WI38 (cell line): ENCODE data around the gene CADPS2.
"Not testable (repeated sequence)": the region's sequence is repeated elsewhere in the genome, so short reads cannot be mapped to it uniquely, and the experiment has no call there.

Experiments
- H3K4me3 ChIP-seq: 2 replicates; pipeline ENCODE4 v1.5.1; 2011; ENCODE audit warnings: low read depth, mild to moderate bottlenecking, control low read depth, low read length
- CTCF ChIP-seq: IDR thresholded peaks from 2 replicates; pipeline ENCODE4 v1.5.1; 2012; ENCODE audit warnings: low read depth, mild to moderate bottlenecking, control low read depth, low read length

Gene CADPS2

GRCh38 chr7:122842971-122843370 is 43.3 kb downstream of the CADPS2 start:
- TF ChIP-seq CTCF, result no peak
- no peak overlapping the region for H3K4me3 ChIP-seq

- H3K4me3 ChIP-seq, result not testable (repeated sequence)
Measured at GRCh38 chr7:122836286-122836685, 50.0 kb downstream of the CADPS2 start.

- H3K4me3 ChIP-seq, result not testable (repeated sequence)
Measured at GRCh38 chr7:122834571-122834942, 51.7 kb downstream of the CADPS2 start.

- no peak for TF ChIP-seq CTCF
- no peak overlapping the region for H3K4me3 ChIP-seq
Measured at GRCh38 chr7:122833888-122834570, 52.2 kb downstream of the CADPS2 start.

GRCh38 chr7:122831436-122831835 is 54.8 kb downstream of the CADPS2 start:
- no peak for TF ChIP-seq CTCF

GRCh38 chr7:122829962-122830361 is 56.3 kb downstream of the CADPS2 start:
- TF ChIP-seq CTCF, result no peak

More at GRCh38 chr7:122831436-122831835, 54.8 kb downstream of the CADPS2 start:
- H3K4me3 ChIP-seq, result no peak overlapping the region

GRCh38 chr7:122827763-122828162 is 58.5 kb downstream of the CADPS2 start:
- no peak overlapping the region for H3K4me3 ChIP-seq
- TF ChIP-seq CTCF, result no peak

More at GRCh38 chr7:122829962-122830361, 56.3 kb downstream of the CADPS2 start:
- H3K4me3 ChIP-seq, result no peak overlapping the region

GRCh38 chr7:122813845-122814244 is 72.4 kb downstream of the CADPS2 start:
- no peak overlapping the region for H3K4me3 ChIP-seq
- no peak for TF ChIP-seq CTCF
